Endodermal cell (in vitro differentiated cells): ENCODE results near the gene ARL16. TPM values are rescaled to one million over a fixed set of nuclear protein-coding genes. Genes with fewer than 3 reads are reported as not detected.

Experiments used
- DNase-seq: peaks from one replicate; pipeline ENCODE4 v3.0.0-alpha.2; 2017
- H3K27ac ChIP-seq: 2 replicates; pipeline ENCODE4 v1.5.1; 2013; ENCODE audit warnings: mild to moderate bottlenecking, low read depth, low read length, moderate library complexity
- H3K27me3 ChIP-seq: 2 replicates; pipeline ENCODE4 v1.6.1; 2013; ENCODE audit warnings: mild to moderate bottlenecking, low read length, moderate library complexity; ENCODE audit not compliant: insufficient read depth, control insufficient read depth, poor library complexity, severe bottlenecking
- H3K36me3 ChIP-seq: 2 replicates; pipeline ENCODE4 v1.7.0; 2013; ENCODE audit warnings: mild to moderate bottlenecking, low read length, moderate library complexity; ENCODE audit not compliant: control insufficient read depth, insufficient read depth
- H3K4me1 ChIP-seq: one replicate; pipeline ENCODE4 v1.7.0; 2013; ENCODE audit warnings: low read length; ENCODE audit not compliant: control insufficient read depth, insufficient read depth
- H3K4me3 ChIP-seq: 2 replicates; pipeline ENCODE4 v1.5.1; 2013; ENCODE audit warnings: mild to moderate bottlenecking, low read length, moderate library complexity
- H3K9ac ChIP-seq: 2 replicates; pipeline ENCODE4 v1.6.1; 2013; ENCODE audit warnings: mild to moderate bottlenecking, low read length, moderate library complexity; ENCODE audit not compliant: poor library complexity, severe bottlenecking; ENCODE audit errors: extremely low read depth
- H3K9me3 ChIP-seq: 2 replicates; pipeline ENCODE4 v1.6.1; 2013; ENCODE audit warnings: mild to moderate bottlenecking, low read length, moderate library complexity; ENCODE audit not compliant: control insufficient read depth
- H3K27ac Mint-ChIP-seq: 2 replicates; pipeline ENCODE4 v1.8.0; 2020; ENCODE audit warnings: mixed read lengths
- H3K27me3 Mint-ChIP-seq: 2 replicates; pipeline ENCODE4 v1.8.0; 2021; ENCODE audit warnings: mild to moderate bottlenecking, mixed read lengths; ENCODE audit not compliant: insufficient read depth
- H3K36me3 Mint-ChIP-seq: 2 replicates; pipeline ENCODE4 v1.8.0; 2020; ENCODE audit warnings: low read depth, mixed read lengths
- H3K4me1 Mint-ChIP-seq: 2 replicates; pipeline ENCODE4 v1.8.0; 2020; ENCODE audit warnings: mixed read lengths
- H3K4me3 Mint-ChIP-seq: 2 replicates; pipeline ENCODE4 v1.8.0; 2020; ENCODE audit warnings: mild to moderate bottlenecking, moderate library complexity, mixed read lengths
- H3K9me3 Mint-ChIP-seq: 2 replicates; pipeline ENCODE4 v1.8.0; 2020; ENCODE audit warnings: mild to moderate bottlenecking, mixed read lengths
- CTCF ChIP-seq: fragments of 200-600 bp; sonication (generic); conservative IDR thresholded peaks from 2 replicates; pipeline ENCODE4 v1.5.0; 2021; ENCODE audit warnings: antibody characterized with exemption, mild to moderate bottlenecking
- WGBS, 2 experiments: methylation state at CpG; one replicate each; pipeline versions ENCODE4 v1.1.5 to v1.1.7; 2013; ENCODE audit warnings: missing lambda C conversion rate in 2 of 2, mixed read lengths in 1 of 2; ENCODE audit not compliant: insufficient coverage in 1 of 2, insufficient read length in 1 of 2; 5-methylcytosine and 5-hydroxymethylcytosine counted together
- total RNA-seq, 2 donors: library from RNA; stranded (reverse); fragmentation: NEBNext Ultra II Directional in 1 of 2; extraction: Animal tissue kit (Norgen Biotek cat#: 25700) in 1 of 2; gene quantifications; 2 replicates in 1 of 2; 3 replicates in 1 of 2; pipeline ENCODE4 v1.2.1, GENCODE V29; 2021

Gene ARL16
- total RNA-seq, 2 donors from 2014 or later, result 41.2 to 47.8 TPM

DNA sequence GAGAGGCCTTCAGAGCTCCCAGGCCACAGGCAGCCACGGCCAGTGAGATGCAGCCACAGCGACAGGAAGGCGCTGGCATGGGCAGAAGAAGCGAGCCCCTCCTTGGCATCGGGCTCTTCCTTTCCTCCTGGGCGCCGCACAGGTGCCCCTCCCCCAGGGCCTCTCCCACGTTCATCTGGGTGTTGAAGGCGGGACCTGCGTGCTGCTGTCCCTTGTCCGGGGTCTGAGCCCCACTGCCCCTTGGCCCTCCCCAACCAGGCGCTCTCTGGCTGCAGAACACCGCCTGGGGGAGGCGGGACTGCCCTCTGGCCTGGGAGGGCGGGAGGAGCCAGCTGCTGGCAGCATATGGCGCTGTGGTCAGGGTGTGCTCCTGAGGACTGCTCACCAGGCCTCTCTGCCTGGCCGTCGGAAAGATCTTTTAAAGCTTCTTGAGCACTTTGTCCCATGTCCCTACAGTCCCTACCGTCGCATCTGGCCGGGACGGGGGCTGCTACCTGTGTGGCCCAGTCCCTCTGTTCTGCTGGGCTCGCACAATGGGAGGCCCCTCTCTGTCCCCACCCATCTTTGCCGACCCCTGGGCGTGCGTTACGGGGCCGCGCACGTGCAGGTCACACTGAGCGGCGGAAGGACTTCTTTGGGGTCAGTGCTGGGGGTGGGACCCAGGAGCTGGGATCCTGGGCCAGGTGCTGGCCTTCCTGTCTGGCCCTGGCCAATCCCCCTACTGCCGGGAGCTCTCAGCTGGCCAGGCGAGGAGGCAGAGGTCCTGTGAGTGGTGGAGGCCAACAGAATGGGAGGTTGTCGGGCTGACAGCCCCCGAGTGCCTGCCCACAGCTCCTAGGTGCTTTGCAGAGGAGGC is 30.2 kb upstream of the ARL16 start:
- peaks cover 3% of the 10 kb centered on the region for H3K27me3 Mint-ChIP-seq

DNA sequence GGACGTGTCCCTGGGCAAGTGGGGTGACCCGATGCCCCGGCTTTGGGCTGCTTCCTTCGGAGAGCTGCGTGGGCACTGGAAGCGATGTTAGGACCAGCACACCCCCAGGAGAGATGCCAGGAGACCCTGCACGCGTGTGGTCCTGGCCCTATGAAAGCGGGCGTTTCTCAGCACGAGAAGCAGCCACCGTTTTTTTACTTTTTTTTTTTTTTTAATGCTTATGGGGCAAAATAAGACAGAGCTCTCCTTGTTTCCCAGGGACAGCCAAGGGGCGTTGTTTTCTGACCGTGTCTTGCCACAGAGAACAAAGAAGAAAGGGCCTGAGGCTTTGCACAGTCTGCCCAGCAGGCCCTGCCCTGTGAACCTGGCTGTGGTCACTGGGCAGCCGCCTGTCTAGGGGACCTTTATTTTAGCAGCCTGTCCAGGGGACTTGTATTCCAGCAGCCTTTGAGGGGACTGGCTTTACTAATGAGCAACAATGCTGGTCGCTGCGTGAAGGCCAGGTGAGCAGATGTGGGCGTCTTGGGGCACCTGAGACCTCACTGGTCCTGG is 29.5 kb upstream of the ARL16 start:
- H3K9ac ChIP-seq, result peak overlapping the region; percentile 57
- peaks cover 3% of the 10 kb centered on the region for H3K27me3 Mint-ChIP-seq
- no peak for TF ChIP-seq CTCF
- H3K27ac ChIP-seq, result peak overlapping the region; percentile 65
- H3K9me3 Mint-ChIP-seq, result no peaks in the 10 kb centered on the region
- 51 to 64% methylated on average over 18 of the region's 18 CpGs for WGBS, 2 experiments
- no peaks in the 10 kb centered on the region for H3K9me3 ChIP-seq
- H3K36me3 ChIP-seq, result peaks cover 4% of the 10 kb centered on the region
- DNase-seq, result no peak
- H3K4me3 ChIP-seq, result peak overlapping the region; percentile 79
- H3K4me3 Mint-ChIP-seq, result peak overlapping the region; percentile 74
- peaks cover 6% of the 10 kb centered on the region for H3K4me1 Mint-ChIP-seq
- H3K36me3 Mint-ChIP-seq, result peaks cover 6% of the 10 kb centered on the region
- H3K27ac Mint-ChIP-seq, result peak overlapping the region; percentile 75
- H3K27me3 ChIP-seq, result no peaks in the 10 kb centered on the region
- H3K4me1 ChIP-seq, result peaks cover 12% of the 10 kb centered on the region

More for the DNA sequence above, 30.2 kb upstream of the ARL16 start:
- H3K9me3 Mint-ChIP-seq, result no peaks in the 10 kb centered on the region
- Histone ChIP-seq H3K36me3 (no peaks in the 10 kb centered on the region), H3K9me3 (no peaks in the 10 kb centered on the region), H3K4me3 (peak overlapping the region; percentile 79), H3K4me1 (peaks cover 12% of the 10 kb centered on the region), H3K27me3 (no peaks in the 10 kb centered on the region), H3K27ac (peak overlapping the region; percentile 65), H3K9ac (no peak overlapping the region)
- H3K27ac Mint-ChIP-seq, result peak overlapping the region; percentile 75
- peaks cover 6% of the 10 kb centered on the region for H3K4me1 Mint-ChIP-seq
- peaks cover 6% of the 10 kb centered on the region for H3K36me3 Mint-ChIP-seq
- peak overlapping the region; percentile 74 for H3K4me3 Mint-ChIP-seq
- peak; percentile 71 for DNase-seq
- no peak for TF ChIP-seq CTCF
- 79 to 85% methylated on average over 23 to 36 of the region's 36 CpGs for WGBS, 2 experiments

GRCh38 chr17:81712468-81713003 is 28.9 kb upstream of the ARL16 start:
- H3K36me3 Mint-ChIP-seq, result peaks cover 5% of the 10 kb centered on the region
- Histone ChIP-seq H3K9ac (peak overlapping the region; percentile 57), H3K4me3 (peak overlapping the region; percentile 79), H3K9me3 (no peaks in the 10 kb centered on the region), H3K4me1 (peaks cover 12% of the 10 kb centered on the region), H3K27me3 (no peaks in the 10 kb centered on the region), H3K27ac (no peak overlapping the region), H3K36me3 (peaks cover 10% of the 10 kb centered on the region)
- no peaks in the 10 kb centered on the region for H3K9me3 Mint-ChIP-seq
- peaks cover 3% of the 10 kb centered on the region for H3K27me3 Mint-ChIP-seq
- H3K4me3 Mint-ChIP-seq, result peak overlapping the region; percentile 74
- peak overlapping the region; percentile 75 for H3K27ac Mint-ChIP-seq
- peak; percentile 30 for TF ChIP-seq CTCF
- 1 to 5% methylated on average over 31 to 41 of the region's 41 CpGs for WGBS, 2 experiments
- peaks cover 6% of the 10 kb centered on the region for H3K4me1 Mint-ChIP-seq
- peak; percentile 80 for DNase-seq
